RKO (cell line): Measurements from ENCODE around the gene NRP1.

Experiments used
- DNase-seq: peaks from one replicate; pipeline ENCODE4 v3.0.0-alpha.2; 2016; ENCODE audit warnings: low spot score

NRP1 gene

GRCh38 chr10:33183655-33184054 is 150.8 kb downstream of the NRP1 start:
- no peak for DNase-seq

GRCh38 chr10:33180921-33181320 is 153.5 kb downstream of the NRP1 start:
- DNase-seq, result no peak

- no peak for DNase-seq
Observed at GRCh38 chr10:33180390-33180789, 154.1 kb downstream of the NRP1 start.

- no peak for DNase-seq
Observed at GRCh38 chr10:33179067-33179466, 155.4 kb downstream of the NRP1 start.

- no peak for DNase-seq
Observed at GRCh38 chr10:33178026-33178755, 156.3 kb downstream of the NRP1 start.

GRCh38 chr10:33176688-33177087 is 157.8 kb downstream of the NRP1 start:
- no peak for DNase-seq

GRCh38 chr10:33174674-33175434 is 159.6 kb downstream of the NRP1 start:
- DNase-seq, result no peak

- no peak for DNase-seq
Observed at GRCh38 chr10:33165911-33166310, 168.6 kb downstream of the NRP1 start.

- no peak for DNase-seq
Observed at GRCh38 chr10:33164060-33164709, 170.3 kb downstream of the NRP1 start.

- no peak for DNase-seq
Observed at GRCh38 chr10:33162248-33162575, 172.3 kb downstream of the NRP1 start.

- no peak for DNase-seq
Observed at GRCh38 chr10:33161550-33162247, 172.8 kb downstream of the NRP1 start.

- DNase-seq, result no peak
Observed at GRCh38 chr10:33160151-33160550, 174.3 kb downstream of the NRP1 start.

GRCh38 chr10:33157103-33157502 is 177.4 kb downstream of the NRP1 start:
- peak; percentile 83 for DNase-seq

GRCh38 chr10:33155720-33156638 is 178.5 kb downstream of the NRP1 start:
- DNase-seq, result peak; percentile 69

- DNase-seq, result no peak
Observed at GRCh38 chr10:33154590-33154989, 179.9 kb downstream of the NRP1 start.

GRCh38 chr10:33153968-33154327 is 180.5 kb downstream of the NRP1 start:
- no peak for DNase-seq

- DNase-seq, result no peak
Observed at GRCh38 chr10:33153251-33153967, 181.1 kb downstream of the NRP1 start.

- DNase-seq, result no peak
Observed at GRCh38 chr10:33152750-33153149, 181.7 kb downstream of the NRP1 start.

GRCh38 chr10:33152146-33152545 is 182.3 kb downstream of the NRP1 start:
- no peak for DNase-seq

GRCh38 chr10:33151344-33151864 is 183.1 kb downstream of the NRP1 start:
- no peak for DNase-seq

GRCh38 chr10:33150889-33151288 is 183.6 kb downstream of the NRP1 start:
- DNase-seq, result no peak
